Keratinocyte (primary cell): ENCODE data around the gene INPP5A. TPM values are rescaled to one million over a fixed set of nuclear protein-coding genes. Genes with fewer than 3 reads are reported as not detected.

Experiments used
- DNase-seq: peaks from one replicate; pipeline ENCODE4 v3.0.0-alpha.2; 2011; ENCODE audit warnings: low read depth, missing footprints, low spot score
- FAIRE-seq: peaks from 2 replicates; lab custom pipeline; 2011; peaks lifted over from hg19 to GRCh38; lab: Jason Lieb, UNC
- H2AFZ ChIP-seq: 2 replicates; pipeline ENCODE4 v1.6.0; 2012; ENCODE audit warnings: low read length, control low read depth, inconsistent platforms; ENCODE audit not compliant: control insufficient read depth
- H3K27ac ChIP-seq: 2 replicates; pipeline ENCODE4 v1.5.1; 2011; ENCODE audit warnings: low read length; ENCODE audit not compliant: control insufficient read depth, insufficient read depth
- H3K27me3 ChIP-seq: 3 replicates; pipeline ENCODE4 v1.6.0; 2011; ENCODE audit warnings: low read length; ENCODE audit not compliant: control insufficient read depth, insufficient read depth; ENCODE audit errors: extremely low read depth
- H3K36me3 ChIP-seq, 2 experiments: 2 replicates in 1 of 2; 3 replicates in 1 of 2; pipeline ENCODE4 v1.5.1; 2011; ENCODE audit warnings: low read length in 2 of 2, mild to moderate bottlenecking in 1 of 2; ENCODE audit not compliant: control insufficient read depth in 2 of 2, insufficient read depth in 2 of 2; ENCODE audit errors: extremely low read depth in 1 of 2
- H3K4me1 ChIP-seq: 3 replicates; pipeline ENCODE4 v1.5.1; 2011; ENCODE audit warnings: low read length; ENCODE audit not compliant: control insufficient read depth, insufficient read depth; ENCODE audit errors: extremely low read depth
- H3K4me2 ChIP-seq: 3 replicates; pipeline ENCODE4 v1.6.0; 2011; ENCODE audit warnings: low read depth, low read length; ENCODE audit not compliant: control insufficient read depth, insufficient read depth; ENCODE audit errors: extremely low read depth
- H3K4me3 ChIP-seq, 3 experiments: fragments of 200-600 bp in 1 of 3; sonication (generic) in 1 of 3; 2 replicates in 2 of 3; 3 replicates in 1 of 3; pipeline ENCODE4 v1.5.1; 2011 to 2016; ENCODE audit warnings: low read length in 3 of 3, mild to moderate bottlenecking in 3 of 3, control low read depth in 2 of 3, inconsistent platforms in 1 of 3, low read depth in 1 of 3, mixed read lengths in 1 of 3, mixed run types in 1 of 3, moderate library complexity in 1 of 3; ENCODE audit not compliant: control insufficient read depth in 2 of 3, insufficient read depth in 2 of 3; ENCODE audit errors: extremely low read depth in 1 of 3
- H3K79me2 ChIP-seq: 2 replicates; pipeline ENCODE4 v1.6.0; 2012; ENCODE audit warnings: low read length; ENCODE audit not compliant: control insufficient read depth, insufficient read depth
- H3K9ac ChIP-seq: 3 replicates; pipeline ENCODE4 v1.6.0; 2011; ENCODE audit warnings: low read length; ENCODE audit not compliant: control insufficient read depth, insufficient read depth; ENCODE audit errors: extremely low read depth
- H3K9me1 ChIP-seq: 3 replicates; pipeline ENCODE4 v1.6.0; 2011; ENCODE audit warnings: low read length; ENCODE audit not compliant: control insufficient read depth, insufficient read depth; ENCODE audit errors: extremely low read depth
- H3K9me3 ChIP-seq: 2 replicates; pipeline ENCODE4 v1.5.1; 2012; ENCODE audit warnings: low read depth, low read length; ENCODE audit not compliant: control insufficient read depth
- H4K20me1 ChIP-seq: 3 replicates; pipeline ENCODE4 v1.6.0; 2011; ENCODE audit warnings: low read length; ENCODE audit not compliant: control insufficient read depth, insufficient read depth; ENCODE audit errors: extremely low read depth
- CTCF ChIP-seq, 3 experiments: IDR thresholded peaks in 1 of 3; conservative IDR thresholded peaks in 1 of 3; optimal IDR thresholded peaks in 1 of 3; 2 replicates in 2 of 3; 3 replicates in 1 of 3; pipeline versions ENCODE3 to v1.5.1; 2011; ENCODE audit warnings: low read length in 3 of 3, mild to moderate bottlenecking in 3 of 3, moderate library complexity in 2 of 3, control low read depth in 1 of 3, inconsistent platforms in 1 of 3; ENCODE audit not compliant: insufficient read depth in 2 of 3; ENCODE audit errors: extremely low read depth in 1 of 3
- EZH2 ChIP-seq: IDR thresholded peaks from one replicate; pipeline ENCODE4 v1.6.1; 2012; ENCODE audit warnings: inconsistent platforms, mild to moderate bottlenecking, low read length, moderate library complexity
- dilution Hi-C: fragments of 300-500 bp; cut with MboI; formaldehyde crosslinking; loops from one replicate; pipeline ENCODE4 v1.7.0; 2020; ENCODE audit warnings: low sequenced_read_pairs; ENCODE audit not compliant: extremely low pct_ligation_motif_present
- polyA plus RNA-seq, 5 experiments: library from polyadenylated mRNA; depleted of rRNA in 3 of 5; stranded (reverse) in 3 of 5; stranded (forward) in 1 of 5; unstranded in 1 of 5; fragments of >200 nt; gene quantifications; 1 replicate in 1 of 5; 2 replicates in 3 of 5; 3 replicates in 1 of 5; pipeline versions ENCODE4 v1.2.1 to v1.2.3, GENCODE V29; 2011 to 2012; ENCODE audit warnings: missing spikeins in 2 of 5, low read depth in 1 of 5, low replicate concordance in 1 of 5

Gene INPP5A
- polyA plus RNA-seq, 1 donor (not counting 4 experiments of a cell fraction or from before 2014, with no cell fraction given) = 11.2 TPM

GRCh38 chr10:132688580-132689420 lies 151.2 kb downstream of the INPP5A start:
- no peaks in the 10 kb centered on the region for H4K20me1 ChIP-seq
- TF ChIP-seq CTCF (optimal IDR thresholded peaks at IDR 0.05 in 1 of 3, IDR thresholded peaks at IDR 0.05 in 1 of 3, conservative IDR thresholded peaks at IDR 0.05 in 1 of 3; ENCODE audit: extremely low read depth in 1 of 3, insufficient read depth in 2 of 3, low read length in 3 of 3) (no peak), EZH2 (no peak)
- H3K9me3 ChIP-seq = no peaks in the 10 kb centered on the region
- dilution Hi-C loops = no loop called here
- H3K36me3 ChIP-seq = peaks cover 0 to 2% of the 10 kb centered on the region in 2 experiments
- H3K79me2 ChIP-seq = no peaks in the 10 kb centered on the region
- no peak overlapping the region for H3K4me2 ChIP-seq
- no peak overlapping the region for H3K9ac ChIP-seq
- H3K27ac ChIP-seq = no peak overlapping the region
- no peak overlapping the region for H3K4me3 ChIP-seq
- H3K9me1 ChIP-seq = peaks cover 3% of the 10 kb centered on the region
- no peak overlapping the region for H2AFZ ChIP-seq
- DNase-seq = no peak
- H3K27me3 ChIP-seq = no peaks in the 10 kb centered on the region
- H3K4me1 ChIP-seq = peaks cover 13% of the 10 kb centered on the region
- FAIRE-seq = no peak

GRCh38 chr10:132689721-132690360 lies 152.3 kb downstream of the INPP5A start:
- Histone ChIP-seq H3K9me1 (peaks cover 3% of the 10 kb centered on the region), H3K4me2 (no peak overlapping the region), H4K20me1 (no peaks in the 10 kb centered on the region), H3K27ac (no peak overlapping the region), H3K36me3 (peaks cover 0 to 2% of the 10 kb centered on the region in 2 experiments), H3K9ac (no peak overlapping the region), H3K9me3 (no peaks in the 10 kb centered on the region), H3K4me1 (peaks cover 5% of the 10 kb centered on the region), H3K79me2 (no peaks in the 10 kb centered on the region), H2AFZ (no peak overlapping the region), H3K4me3 (no peak overlapping the region), H3K27me3 (no peaks in the 10 kb centered on the region)
- DNase-seq (no peak), FAIRE-seq (no peak)
- TF ChIP-seq CTCF (optimal IDR thresholded peaks at IDR 0.05 in 1 of 3, IDR thresholded peaks at IDR 0.05 in 1 of 3, conservative IDR thresholded peaks at IDR 0.05 in 1 of 3; ENCODE audit: extremely low read depth in 1 of 3, insufficient read depth in 2 of 3, low read length in 3 of 3) (no peak), EZH2 (no peak)
- dilution Hi-C loops = no loop called here
